Amniotic epithelial cell (primary cell): ENCODE results near the gene LVRN.
"Not testable (repeated sequence)": the region's sequence is repeated elsewhere in the genome, so short reads cannot be mapped to it uniquely, and the experiment has no call there.

Experiments used
- DNase-seq: peaks from one replicate; pipeline ENCODE4 v3.0.0-alpha.2; 2010; ENCODE audit warnings: low read depth

LVRN gene

GRCh38 chr5:115962239-115962564 is at the start of gene LVRN:
LVRN (plus strand) TSS chr5:115962475; CDS start chr5:115962618, 143 bp downstream.
- DNase-seq, result no peak

- DNase-seq, result not testable (repeated sequence)
Observed at GRCh38 chr5:115913623-115914400, 48.5 kb upstream of the LVRN start.

- no peak for DNase-seq
Observed at GRCh38 chr5:115920171-115920725, 42.0 kb upstream of the LVRN start.

- DNase-seq, result not testable (repeated sequence)
Observed at GRCh38 chr5:115928578-115929407, 33.5 kb upstream of the LVRN start.

GRCh38 chr5:115930171-115930570 is 32.1 kb upstream of the LVRN start:
- DNase-seq, result not testable (repeated sequence)

GRCh38 chr5:115930630-115931337 is 31.5 kb upstream of the LVRN start:
- DNase-seq, result no peak

- peak; percentile 97 for DNase-seq
Observed at GRCh38 chr5:115932991-115933390, 29.3 kb upstream of the LVRN start.

- no peak for DNase-seq
Observed at GRCh38 chr5:115934388-115934974, 27.8 kb upstream of the LVRN start.

- DNase-seq, result no peak
Observed at GRCh38 chr5:115936031-115936430, 26.2 kb upstream of the LVRN start.

GRCh38 chr5:115939059-115939458 is 23.2 kb upstream of the LVRN start:
- no peak for DNase-seq

GRCh38 chr5:115940080-115940810 is 22.0 kb upstream of the LVRN start:
- no peak for DNase-seq

GRCh38 chr5:115941051-115941675 is 21.1 kb upstream of the LVRN start:
- DNase-seq, result peak; percentile 98

- no peak for DNase-seq
Observed at GRCh38 chr5:115944501-115944900, 17.8 kb upstream of the LVRN start.

- DNase-seq, result peak; percentile 62
Observed at GRCh38 chr5:115946655-115947054, 15.6 kb upstream of the LVRN start.

- DNase-seq, result peak; percentile 41
Observed at GRCh38 chr5:115947260-115947659, 15.0 kb upstream of the LVRN start.

- no peak for DNase-seq
Observed at GRCh38 chr5:115948091-115948534, 14.2 kb upstream of the LVRN start.

- peak; percentile 38 for DNase-seq
Observed at GRCh38 chr5:115949096-115949495, 13.2 kb upstream of the LVRN start.

- DNase-seq, result no peak
Observed at GRCh38 chr5:115952588-115952987, 9.7 kb upstream of the LVRN start.

- no peak for DNase-seq
Observed at GRCh38 chr5:115954144-115954543, 8.1 kb upstream of the LVRN start.

GRCh38 chr5:115956957-115957356 is 5.3 kb upstream of the LVRN start:
- DNase-seq, result no peak
